ENCODE data around the gene KCNJ1.

GRCh38 chr11:128903248-128904061 lies 36.4 kb upstream of the KCNJ1 start:
- TF ChIP-seq CTCF (IDR thresholded peaks at IDR 0.05) (no peak), POLR2A (IDR thresholded peaks at IDR 0.05) (no peak)
